GM19452 (cell line): ENCODE data around the gene SLC36A2.

Source experiments
- ATAC-seq: cut with Tn5 transposase; IDR thresholded peaks from one replicate; pipeline ENCODE4 v1.9.1; 2021; ENCODE audit not compliant: unreplicated experiment

SLC36A2 gene

GRCh38 chr5:151284392-151284967 lies 62.9 kb downstream of the SLC36A2 start:
- ATAC-seq = no peak

- ATAC-seq = no peak
Observed at GRCh38 chr5:151283120-151283825, 64.1 kb downstream of the SLC36A2 start.

- no peak for ATAC-seq
Observed at GRCh38 chr5:151281001-151281639, 66.2 kb downstream of the SLC36A2 start.

DNA sequence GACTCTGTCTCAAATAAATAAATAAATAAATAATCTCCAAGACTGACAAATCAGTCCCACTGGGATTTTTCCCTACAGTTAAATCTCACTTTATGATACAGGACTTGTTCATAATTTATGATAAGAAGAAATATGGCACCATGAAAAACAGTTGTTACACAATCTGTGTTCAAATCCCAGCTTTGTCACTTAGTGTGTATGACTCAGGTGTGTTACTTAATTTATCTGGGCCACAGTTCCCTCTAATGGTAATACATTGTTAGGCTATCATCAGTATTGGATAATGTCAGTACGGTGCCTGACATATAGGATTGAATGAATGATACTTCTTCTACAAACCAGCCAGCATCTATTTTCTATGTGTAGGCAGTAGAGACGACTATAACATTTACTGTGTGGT lies 66.9 kb downstream of the SLC36A2 start:
- ATAC-seq = no peak

GRCh38 chr5:151278845-151279244 lies 68.5 kb downstream of the SLC36A2 start:
- ATAC-seq = no peak

GRCh38 chr5:151275803-151276202 lies 71.6 kb downstream of the SLC36A2 start:
- ATAC-seq = no peak

- no peak for ATAC-seq
Observed at GRCh38 chr5:151274666-151275065, 72.7 kb downstream of the SLC36A2 start.

DNA sequence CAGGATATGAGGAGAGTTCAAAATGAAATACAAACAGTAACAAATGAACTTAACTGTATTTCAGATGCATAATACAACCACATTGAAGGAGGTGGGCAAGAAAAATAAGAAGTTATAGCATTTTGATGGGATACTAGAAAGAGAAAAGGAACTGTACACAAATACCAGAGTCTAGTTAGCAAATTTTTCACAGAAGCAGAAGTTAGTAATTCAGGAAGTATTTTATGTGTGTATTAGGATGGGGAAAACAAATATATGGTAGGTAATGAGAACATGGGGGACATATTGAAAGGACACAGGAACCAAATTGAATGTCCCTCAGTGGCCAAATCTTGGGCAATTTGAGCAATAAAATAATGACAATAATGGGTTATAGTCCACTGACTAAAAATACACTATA lies 76.0 kb downstream of the SLC36A2 start:
- no peak for ATAC-seq

DNA sequence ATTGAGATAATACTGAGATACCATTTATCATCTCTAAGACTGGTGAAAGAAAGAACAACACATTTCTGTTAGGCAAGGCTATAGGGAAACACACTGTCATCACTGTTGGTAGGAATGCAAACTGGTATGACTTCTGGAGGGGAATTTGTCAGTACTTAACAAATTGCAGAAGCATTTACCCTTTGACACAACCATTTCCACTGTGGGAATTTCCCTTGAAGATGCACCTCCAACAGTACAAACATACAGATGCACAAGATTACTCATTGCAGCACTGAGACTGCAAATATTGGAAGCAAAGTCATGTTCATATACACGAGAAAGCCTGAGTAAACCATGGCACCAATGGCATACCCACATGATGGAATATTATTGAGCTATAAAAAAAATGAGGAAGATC lies 76.8 kb downstream of the SLC36A2 start:
- peak; percentile 87 for ATAC-seq

DNA sequence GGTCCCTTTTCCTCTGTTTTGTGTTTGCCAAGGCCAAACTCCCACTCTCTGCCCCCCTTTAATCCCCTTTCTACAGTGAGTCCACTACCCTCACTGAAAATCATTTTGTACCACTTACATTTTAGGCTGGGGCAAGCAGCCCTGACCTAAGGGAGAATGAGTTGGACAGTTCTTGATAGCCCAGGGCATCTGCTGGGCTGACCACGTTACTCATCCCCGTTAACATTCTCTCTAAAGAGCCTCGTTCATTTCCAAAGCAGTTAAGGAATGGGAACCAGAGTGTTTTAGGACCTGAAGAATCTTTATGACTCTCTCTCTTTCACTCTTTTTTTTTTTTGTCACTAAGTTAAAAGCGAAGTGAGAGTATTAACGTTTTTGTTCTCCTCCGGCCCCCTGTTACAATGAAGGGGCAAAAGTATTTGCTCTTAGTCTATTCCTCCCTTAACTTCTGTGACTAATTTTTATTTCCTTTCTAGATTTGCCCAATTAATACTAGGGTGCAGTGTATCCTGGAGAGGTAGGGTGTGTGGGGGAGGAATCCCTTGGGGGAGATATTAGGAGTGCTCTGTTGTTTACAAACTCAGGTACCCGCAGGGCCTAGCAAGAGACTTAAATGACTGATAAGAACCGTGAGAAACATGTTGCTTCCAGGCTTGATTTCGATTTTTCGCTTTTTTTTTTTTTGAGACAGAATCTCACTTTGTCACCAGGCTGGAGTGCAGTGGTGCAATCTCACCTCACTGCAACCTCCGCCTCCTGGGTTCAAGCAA lies 79.7 kb downstream of the SLC36A2 start:
- ATAC-seq = no peak
